HepG2 (cell line): ENCODE measurements around the gene MSMP. TPM values are rescaled to one million over a fixed set of nuclear protein-coding genes. Genes with fewer than 3 reads are reported as not detected.

Experiments
- ATF4 ChIP-seq, 2 experiments: fragments of 450-650 bp in 1 of 2; sonication (generic) in 1 of 2; formaldehyde crosslinking; IDR thresholded peaks; 2 replicates each; pipeline versions ENCODE4 v1.5.0 to v1.8.0; 2020 to 2022; ENCODE audit warnings: mild to moderate bottlenecking in 1 of 2, missing genetic modification reagents in 1 of 2
- BATF2 ChIP-seq: sonication (generic); formaldehyde crosslinking; IDR thresholded peaks from 2 replicates; pipeline ENCODE4 v1.8.0; 2022; ENCODE audit warnings: mild to moderate bottlenecking, missing genetic modification reagents, moderate library complexity
- HBP1 ChIP-seq: IDR thresholded peaks from 2 replicates; pipeline ENCODE4 v1.6.1; 2016; ENCODE audit warnings: low read depth, control low read depth
- HES4 ChIP-seq: sonication (generic); formaldehyde crosslinking; IDR thresholded peaks from 2 replicates; pipeline ENCODE4 v1.9.0; 2021; ENCODE audit warnings: mild to moderate bottlenecking, missing genetic modification reagents, borderline replicate concordance
- HMGXB4 ChIP-seq, 2 experiments: sonication (generic) in 1 of 2; formaldehyde crosslinking in 1 of 2; IDR thresholded peaks; 2 replicates each; pipeline versions ENCODE4 v1.4.0 to v1.6.1; 2018 to 2020; ENCODE audit warnings: missing genetic modification reagents in 2 of 2, borderline replicate concordance in 1 of 2, low read depth in 1 of 2, mild to moderate bottlenecking in 1 of 2, missing biosample characterization in 1 of 2
- KDM3A ChIP-seq: IDR thresholded peaks from 2 replicates; pipeline ENCODE4 v1.6.1; 2018; ENCODE audit warnings: low read depth, missing compliant biosample characterization
- KMT2B ChIP-seq: IDR thresholded peaks from 2 replicates; pipeline ENCODE4 v1.6.1; 2016; ENCODE audit warnings: missing genetic modification reagents, missing compliant biosample characterization
- MLX ChIP-seq: IDR thresholded peaks from 2 replicates; pipeline ENCODE4 v1.6.1; 2016
- SRSF1 ChIP-seq: fragments of 200-400 bp; formaldehyde crosslinking; optimal IDR thresholded peaks from 2 replicates; pipeline ENCODE3; 2017; ENCODE audit warnings: mild to moderate bottlenecking, low read depth, low read length, moderate library complexity
- STAG1 ChIP-seq: sonication (generic); formaldehyde crosslinking; IDR thresholded peaks from 2 replicates; pipeline ENCODE4 v1.4.0; 2020; ENCODE audit warnings: missing genetic modification reagents
- TEAD3 ChIP-seq: optimal IDR thresholded peaks from 2 replicates; pipeline ENCODE3; 2016; ENCODE audit warnings: borderline replicate concordance
- TMF1 ChIP-seq: sonication (generic); formaldehyde crosslinking; IDR thresholded peaks from 2 replicates; pipeline ENCODE4 v1.8.1; 2022; ENCODE audit warnings: low read depth, missing genetic modification reagents
- TSC22D2 ChIP-seq: sonication (generic); formaldehyde crosslinking; IDR thresholded peaks from 2 replicates; pipeline ENCODE4 v1.5.1; 2020; ENCODE audit warnings: missing genetic modification reagents, mild to moderate bottlenecking, borderline replicate concordance
- XRCC5 ChIP-seq: fragments of 200-400 bp; formaldehyde crosslinking; optimal IDR thresholded peaks from 2 replicates; pipeline ENCODE3; 2017; ENCODE audit warnings: mild to moderate bottlenecking, low read length
- ZBED4 ChIP-seq: sonication (generic); formaldehyde crosslinking; IDR thresholded peaks from 2 replicates; pipeline ENCODE4 v1.4.0; 2020; ENCODE audit warnings: missing genetic modification reagents, borderline replicate concordance
- ZNF75D ChIP-seq: sonication (generic); formaldehyde crosslinking; IDR thresholded peaks from 2 replicates; pipeline ENCODE4 v1.8.1; 2023; ENCODE audit warnings: missing genetic modification reagents, mild to moderate bottlenecking, borderline replicate concordance
- polyA plus RNA-seq, 8 experiments: library from polyadenylated mRNA; depleted of rRNA in 3 of 8; stranded (reverse) in 7 of 8; unstranded in 1 of 8; fragments of >200 nt; fragmentation: Illumina TruSeq in 4 of 8; extraction: Trizol in 4 of 8; gene quantifications; 2 replicates each; pipeline versions ENCODE4 v1.2.1 to v1.2.3, GENCODE V29; 2011 to 2016; ENCODE audit warnings: low read depth in 4 of 8, missing spikeins in 1 of 8, mixed read lengths in 1 of 8; ENCODE audit not compliant: insufficient read depth in 1 of 8
- total RNA-seq, 5 experiments: library from RNA; depleted of rRNA; stranded (reverse); fragments of >200 nt; fragmentation: Illumina TruSeq; extraction: Trizol; gene quantifications; 2 replicates each; pipeline ENCODE4 v1.2.3, GENCODE V29; 2016; ENCODE audit warnings: low read depth in 1 of 5

MSMP gene
- total and polyA plus RNA-seq, 2 of the 13 experiments (the other 11 are each of a cell fraction or from before 2014, with no cell fraction given): 0.24 to 0.46 TPM

GRCh38 chr9:35790385-35791296 lies 36.6 kb upstream of the MSMP start (continued):
- peak; percentile 62 for TF ChIP-seq XRCC5
- no peak for TF ChIP-seq TSC22D2 (CRISPR knock-in tag)
- peak; percentile 91 for TF ChIP-seq STAG1
- no peak for TF ChIP-seq ZBED4 (CRISPR knock-in tag)
- TF ChIP-seq ZNF75D (CRISPR knock-in tag): no peak
- 0 out of 2 replicates have a peak, but pooled peaks have one; percentile 40 for TF ChIP-seq KDM3A
- no peak for TF ChIP-seq MLX (CRISPR knock-in tag)
- TF ChIP-seq KMT2B: no peak
- TF ChIP-seq TEAD3 (CRISPR knock-in tag): peak; percentile 64
- TF ChIP-seq ATF4 (CRISPR knock-in tag; IDR thresholded peaks at IDR 0.05): no peak
- no peak for TF ChIP-seq SRSF1
- TF ChIP-seq BATF2 (CRISPR knock-in tag): no peak
- 0 out of 4 replicates have a peak, but pooled peaks of 1 of the 2 experiments have one; percentile 18 for TF ChIP-seq HMGXB4 (CRISPR knock-in tag; IDR thresholded peaks at IDR 0.05; ENCODE audit: borderline replicate concordance in 1 of 2, low read depth in 1 of 2)
- TF ChIP-seq HBP1 (CRISPR knock-in tag): no peak
- no peak for TF ChIP-seq TMF1 (CRISPR knock-in tag)
- no peak for TF ChIP-seq HES4 (CRISPR knock-in tag)
